GM19328 (cell line): ENCODE data around the gene ASPM.
"Not testable (repeated sequence)": the region's sequence is repeated elsewhere in the genome, so short reads cannot be mapped to it uniquely, and the experiment has no call there.

Source experiments
- ATAC-seq: cut with Tn5 transposase; IDR thresholded peaks from one replicate; pipeline ENCODE4 v1.9.1; 2021; ENCODE audit warnings: mild to moderate bottlenecking, moderate library complexity; ENCODE audit not compliant: unreplicated experiment

The ASPM gene

DNA sequence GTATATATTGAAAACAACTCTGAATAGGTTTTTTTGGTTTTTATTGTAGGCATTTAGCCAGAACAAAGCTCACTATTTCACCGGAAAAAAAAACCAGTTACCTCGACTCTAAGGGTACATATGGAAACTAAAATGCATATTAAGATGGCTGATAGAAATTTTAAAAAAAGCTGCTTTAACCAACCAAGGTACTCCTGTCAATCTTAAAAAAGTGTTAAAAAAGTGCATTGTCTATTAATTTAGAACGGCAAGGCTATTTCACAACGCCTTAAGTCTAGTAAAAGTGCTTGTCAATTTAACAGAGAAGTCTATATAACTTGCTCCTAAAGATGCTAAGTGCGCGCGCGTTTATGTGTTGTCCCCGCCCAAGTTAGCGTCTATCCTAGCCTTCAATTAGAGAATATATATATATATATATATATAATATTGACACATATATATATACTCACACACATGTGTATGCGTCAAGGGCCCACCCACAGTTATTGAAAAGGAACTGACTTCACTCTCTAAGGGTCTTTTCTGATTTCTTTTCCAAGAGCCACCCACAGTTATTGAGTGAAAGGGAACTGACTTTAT is 934 bp downstream of the ASPM start:
- no peak for ATAC-seq

DNA sequence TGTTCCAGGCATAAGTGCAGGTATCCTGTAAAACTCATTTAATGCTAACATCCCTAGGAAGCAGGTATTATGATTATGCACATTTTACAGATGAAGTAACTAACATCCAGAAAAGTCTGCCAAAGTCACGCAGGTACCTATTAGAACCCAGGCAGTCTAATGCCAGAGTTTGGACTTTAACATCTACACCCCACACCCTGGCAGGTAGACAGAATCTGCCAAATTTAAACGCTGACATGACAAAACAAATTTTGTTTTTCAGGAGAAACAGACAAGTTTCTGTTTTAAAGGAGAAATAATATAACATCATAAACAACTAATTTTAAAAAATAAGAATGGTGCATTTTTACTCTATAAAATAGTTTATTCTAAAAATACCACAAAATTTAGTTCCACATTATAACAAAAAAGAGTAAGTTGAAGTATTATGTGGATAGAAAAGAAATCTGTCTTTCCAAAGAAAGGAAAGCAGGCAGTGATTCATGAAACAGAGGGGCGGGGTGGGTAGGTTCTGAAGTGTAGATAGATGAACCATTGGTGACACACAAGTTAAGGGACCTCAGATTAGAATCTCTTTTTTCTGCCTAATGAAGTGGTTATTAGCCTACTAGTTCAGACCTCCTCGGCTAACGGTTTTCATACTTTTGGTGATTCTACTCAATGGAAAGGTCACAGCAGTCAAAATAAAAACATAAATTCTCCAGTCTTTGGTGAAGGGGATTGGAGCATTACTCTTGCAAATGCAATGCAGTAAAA is 1.7 kb downstream of the ASPM start:
- ATAC-seq = no peak

DNA sequence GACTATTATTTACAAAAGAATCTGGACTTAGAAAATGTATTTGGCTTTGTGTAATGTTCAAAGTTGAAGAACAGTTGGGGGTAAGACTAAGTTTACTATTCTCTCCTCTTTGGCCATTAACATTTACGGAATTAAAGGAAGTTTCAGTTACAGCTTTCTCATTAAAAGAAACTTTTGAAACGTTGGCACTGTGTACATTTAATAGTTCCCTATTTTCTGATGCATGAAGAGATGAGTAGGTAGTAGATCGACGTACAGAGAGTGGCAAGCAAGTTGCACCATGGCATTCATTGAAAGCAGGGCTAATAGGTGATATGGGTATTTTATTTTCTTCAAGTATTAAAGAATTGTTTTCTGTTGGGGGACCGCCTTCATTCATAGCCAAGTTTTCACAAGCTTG is 3.2 kb downstream of the ASPM start:
- no peak for ATAC-seq

DNA sequence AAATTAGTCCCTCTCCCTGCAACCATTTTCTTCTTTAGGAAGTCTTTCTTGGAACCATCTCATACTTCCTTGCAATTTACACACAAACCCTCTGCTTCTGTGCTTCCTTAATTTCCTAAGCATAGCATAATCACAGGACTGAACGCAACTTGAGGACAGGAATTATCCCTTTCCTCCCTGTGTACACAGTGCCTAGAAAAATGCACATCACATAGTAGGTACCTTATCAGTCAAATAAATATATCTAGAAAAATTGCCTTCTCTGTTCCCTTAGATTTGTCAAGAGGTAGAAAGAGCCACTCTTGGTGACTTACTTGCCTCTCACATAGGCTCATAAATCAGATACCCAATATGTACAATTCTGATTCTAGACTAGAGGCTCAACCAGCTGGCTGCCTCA is 4.9 kb downstream of the ASPM start:
- ATAC-seq = no peak

DNA sequence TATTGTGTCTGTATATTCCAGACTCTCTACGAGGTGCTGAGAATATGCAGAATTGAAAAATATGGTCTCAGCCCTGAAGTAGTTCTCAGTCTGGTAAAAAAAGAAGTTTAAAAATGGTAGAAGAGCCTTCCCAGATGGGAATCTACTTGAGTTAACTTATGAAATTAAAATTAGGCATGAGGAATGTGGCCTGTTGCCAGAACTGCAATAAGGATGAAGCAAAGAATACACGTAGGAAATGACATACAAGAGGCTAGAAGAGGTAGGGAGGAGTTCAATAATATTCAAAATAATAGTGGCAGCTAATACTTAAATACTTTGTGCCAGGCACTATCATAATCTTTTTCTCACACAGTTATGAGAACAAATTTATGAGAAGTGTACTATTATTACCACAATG is 6.3 kb downstream of the ASPM start:
- no peak for ATAC-seq

DNA sequence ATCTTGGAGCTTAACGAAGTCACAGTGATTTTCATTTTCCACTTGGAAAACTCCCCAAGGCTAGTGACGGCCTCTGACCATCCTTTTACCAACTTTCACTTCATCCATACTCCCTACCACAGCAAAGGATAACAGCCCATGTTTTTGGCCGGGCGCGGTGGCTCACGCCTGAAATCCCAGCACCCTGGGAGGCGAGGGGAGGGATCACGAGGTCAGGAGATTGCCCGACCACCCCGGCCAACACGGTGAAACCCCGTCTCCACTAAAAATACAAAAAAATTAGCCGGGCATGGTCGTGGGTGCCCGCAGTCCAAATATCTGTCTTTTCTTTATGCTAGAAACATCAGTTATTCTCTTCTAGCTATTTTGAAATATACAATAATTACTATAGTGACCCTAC is 7.3 kb downstream of the ASPM start:
- no peak for ATAC-seq

DNA sequence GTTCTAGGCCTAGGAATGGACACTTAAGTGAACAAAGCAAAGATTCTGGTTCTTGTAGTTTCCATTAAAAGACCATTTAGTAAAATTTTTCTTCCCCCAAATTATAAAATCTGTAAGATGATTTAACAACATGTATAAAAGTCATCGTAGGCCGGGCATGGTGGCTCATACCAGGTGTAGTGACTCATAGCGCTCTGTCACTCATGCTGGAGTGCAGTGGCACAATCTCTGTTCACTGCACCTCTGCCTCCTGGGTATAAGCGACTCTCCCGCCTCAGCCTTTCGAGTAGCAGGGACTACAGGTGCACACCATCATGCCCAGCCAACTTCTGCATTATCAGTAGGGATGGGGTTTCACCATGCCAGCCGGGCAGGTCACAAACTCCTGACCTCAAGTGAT is 9.1 kb downstream of the ASPM start:
- ATAC-seq = no peak

DNA sequence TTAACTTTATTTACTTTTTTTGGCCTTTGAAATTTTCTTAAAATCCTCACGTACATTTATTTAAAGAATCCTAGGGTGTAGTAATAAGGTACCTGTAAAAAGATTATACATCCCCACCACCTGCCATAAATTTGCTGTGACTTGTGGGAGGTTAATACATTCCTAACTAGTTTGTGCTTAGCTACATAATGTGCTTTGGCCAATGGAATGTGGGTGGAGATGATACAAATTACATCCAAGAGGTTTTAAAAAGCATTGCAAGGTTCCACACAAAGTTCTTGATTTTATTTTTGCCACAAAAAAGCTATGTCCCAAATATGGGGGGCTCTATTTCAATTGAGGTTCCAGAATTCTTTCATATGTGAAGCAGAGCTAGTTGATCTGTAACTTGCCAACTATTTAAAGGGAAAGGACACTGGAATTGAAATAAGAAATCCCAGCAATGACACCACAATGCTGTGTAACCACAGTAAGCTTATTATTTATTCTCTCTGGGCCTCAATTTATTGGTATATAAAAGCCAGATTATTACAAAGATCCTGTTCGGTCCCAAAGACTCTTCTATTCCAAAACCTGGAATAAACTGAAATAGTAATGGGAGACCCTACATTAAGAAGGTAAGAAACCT is 15.7 kb downstream of the ASPM start:
- ATAC-seq = no peak

DNA sequence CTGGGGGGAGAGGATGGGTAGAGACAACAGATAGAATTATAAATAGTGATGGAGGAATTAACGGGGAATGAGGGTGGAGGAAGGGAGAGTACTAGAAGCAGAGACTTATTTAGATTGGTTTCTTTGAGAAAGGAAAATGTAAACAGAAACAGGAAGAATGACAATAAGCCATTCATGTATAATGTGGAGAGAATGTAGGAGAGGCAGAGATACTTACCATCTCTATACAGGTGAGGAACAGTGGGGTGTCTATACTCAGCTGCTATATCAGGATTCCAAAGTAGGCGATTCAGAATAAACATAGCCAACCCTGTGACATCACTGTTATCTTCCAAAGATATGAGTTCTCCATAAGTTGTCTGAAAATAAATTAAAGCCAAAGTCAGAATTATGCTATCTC is 16.8 kb downstream of the ASPM start:
- ATAC-seq = no peak

DNA sequence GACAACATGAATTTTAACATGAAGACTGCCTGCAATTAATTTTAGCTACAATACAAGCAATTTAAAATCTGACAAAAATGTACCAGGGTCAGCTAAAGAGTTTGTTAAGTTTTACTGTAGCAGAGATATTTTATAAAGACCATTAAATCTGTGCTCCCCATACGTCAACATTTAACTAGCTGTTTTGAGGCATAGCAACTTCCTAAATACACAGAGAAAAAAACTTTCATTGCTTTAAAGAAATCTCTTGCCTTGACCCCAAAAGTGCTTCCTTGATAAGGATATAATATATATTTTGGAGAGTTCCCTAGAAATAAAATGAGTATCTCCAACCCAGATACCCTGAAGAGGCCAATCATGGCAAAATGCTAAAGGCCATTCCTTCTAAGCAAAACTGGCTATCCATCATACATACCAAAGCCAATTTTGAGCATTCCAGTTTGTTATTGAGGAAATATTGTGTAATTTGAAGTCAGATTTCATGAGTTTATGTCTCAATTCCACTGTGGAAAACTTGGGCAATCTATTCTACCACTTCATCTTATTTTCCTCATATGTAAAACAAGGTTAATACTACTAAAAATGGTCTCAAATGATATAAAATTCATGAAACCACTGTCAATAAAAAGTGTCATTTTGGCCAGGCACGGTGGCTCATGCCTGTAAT is 19.1 kb downstream of the ASPM start:
- no peak for ATAC-seq

DNA sequence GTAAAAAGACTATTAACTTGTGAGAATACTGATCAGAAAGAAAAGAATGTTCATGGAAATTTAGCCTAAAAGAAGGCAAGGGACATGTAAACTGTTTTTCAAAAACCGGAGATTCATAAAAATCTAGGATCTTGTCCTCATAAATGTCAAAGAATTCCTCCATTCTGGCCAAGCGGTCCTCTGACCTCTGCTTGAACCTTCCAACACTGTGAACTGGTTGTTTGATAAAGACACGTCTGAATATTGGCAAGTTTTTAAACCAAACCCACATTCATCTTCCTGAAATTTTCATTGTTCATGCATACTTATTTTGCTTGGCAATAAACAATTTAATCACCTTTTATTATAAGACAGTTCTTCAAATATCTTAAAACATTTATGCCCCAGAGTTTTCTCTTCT is 19.8 kb downstream of the ASPM start:
- no peak for ATAC-seq

DNA sequence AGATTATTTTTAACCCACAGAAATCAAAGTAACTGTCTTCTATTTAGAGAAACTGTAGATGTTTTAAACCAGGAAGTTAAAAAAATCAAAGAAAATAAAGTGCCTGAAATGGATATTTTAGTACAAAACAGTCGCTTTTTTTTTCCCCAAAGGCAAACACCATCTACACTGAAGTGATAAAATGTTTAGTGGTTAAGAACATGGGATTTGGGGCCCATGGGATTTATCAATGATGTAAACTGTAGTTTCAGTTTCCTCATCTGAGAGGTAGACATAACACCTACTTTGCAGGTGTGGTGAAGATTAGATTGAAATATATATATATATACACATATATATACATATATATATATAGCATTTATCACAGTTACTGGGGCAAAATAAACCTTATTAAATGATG is 22.1 kb downstream of the ASPM start:
- ATAC-seq = no peak

DNA sequence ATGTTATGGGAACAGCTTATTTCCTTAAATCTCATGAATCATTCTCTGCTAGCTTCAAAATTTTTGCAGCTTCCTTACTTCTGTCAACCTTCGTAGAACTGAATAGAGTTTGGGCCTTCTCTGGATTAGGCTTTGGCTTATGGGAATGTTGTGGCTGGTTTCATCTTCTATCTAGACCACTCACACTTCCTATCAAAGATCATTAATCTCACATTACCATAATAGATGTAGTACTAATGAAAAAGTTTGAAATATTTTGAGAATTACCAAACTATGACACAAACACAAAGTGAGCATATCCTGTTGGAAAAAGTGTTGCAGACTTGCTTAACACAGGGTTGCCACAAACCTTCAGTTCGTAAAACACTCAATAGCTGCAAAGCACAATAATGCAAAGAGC is 30.3 kb downstream of the ASPM start:
- ATAC-seq = no peak

DNA sequence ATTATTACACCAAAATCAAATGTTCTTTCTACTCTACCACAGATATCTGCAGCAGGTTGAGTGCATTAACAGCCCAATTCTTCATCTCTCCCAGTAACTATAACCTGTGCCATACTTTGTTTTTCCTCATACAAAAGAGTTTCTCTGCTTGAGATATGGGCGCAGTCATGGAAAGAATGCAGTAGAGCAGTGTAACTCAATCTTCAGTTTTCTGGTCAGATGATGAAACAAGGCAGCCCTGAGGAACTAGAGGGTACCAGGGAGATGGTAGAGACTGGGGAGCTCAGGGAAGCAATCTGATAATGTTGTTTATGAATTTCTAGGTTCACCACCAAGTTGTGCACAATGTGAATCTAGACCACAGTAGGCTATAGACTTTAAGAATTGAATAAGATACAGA is 39.6 kb downstream of the ASPM start:
- ATAC-seq = no peak

DNA sequence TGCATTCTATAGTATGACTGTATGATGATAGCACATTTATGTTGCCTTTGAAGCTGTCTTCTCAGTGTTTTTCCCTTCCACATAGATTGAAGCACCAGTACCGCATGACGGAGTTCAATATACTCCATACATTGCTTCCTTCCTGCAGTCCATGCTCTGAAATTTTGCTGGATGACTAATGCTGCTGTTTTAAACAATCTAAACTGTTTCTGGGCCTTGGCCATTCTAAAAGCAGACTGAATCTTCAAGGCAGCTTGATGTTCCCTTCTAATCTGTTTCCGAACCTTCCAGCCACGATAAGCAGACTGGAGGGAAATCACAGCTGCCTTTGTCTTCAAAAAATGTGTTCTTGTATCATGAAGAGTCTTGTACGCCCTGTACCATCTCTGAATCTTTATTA is 43.2 kb downstream of the ASPM start:
- ATAC-seq = no peak

DNA sequence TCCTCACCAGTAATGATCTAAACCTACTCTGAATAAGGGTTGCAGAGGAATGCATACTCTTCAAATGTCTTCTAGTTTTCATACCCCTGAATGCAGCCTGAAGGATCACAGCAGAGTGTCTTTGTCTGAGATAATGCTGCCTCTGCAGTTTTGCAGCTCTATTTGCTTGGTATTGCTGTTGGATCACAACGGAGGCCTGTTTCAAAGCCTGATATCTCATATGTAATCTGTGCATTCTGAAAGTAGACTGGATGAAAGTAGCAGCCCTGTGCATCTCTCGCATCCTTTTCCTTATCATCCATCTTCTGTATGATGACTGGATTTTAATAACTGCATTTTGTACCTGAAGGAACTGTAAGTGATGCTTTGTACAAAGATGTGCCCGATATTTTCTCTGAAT is 44.5 kb downstream of the ASPM start:
- no peak for ATAC-seq

DNA sequence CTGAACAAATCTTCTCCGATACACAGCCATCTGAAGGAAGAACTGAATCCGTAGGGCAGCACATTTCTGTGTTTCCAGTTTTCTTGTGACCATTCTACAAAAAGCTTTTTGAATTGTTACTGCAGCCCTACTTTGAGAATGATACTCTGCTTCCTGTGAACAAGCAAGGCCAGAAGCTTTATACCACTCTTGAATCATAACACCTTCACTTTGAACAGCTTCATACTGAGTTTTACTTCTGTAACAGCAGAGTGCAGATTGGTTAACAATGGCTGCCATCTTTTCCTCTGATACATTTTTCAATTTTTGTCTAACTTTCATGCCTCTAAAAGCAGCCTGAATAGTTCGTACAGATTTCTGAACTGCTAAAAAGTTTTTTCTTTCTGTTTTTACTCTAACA is 45.8 kb downstream of the ASPM start:
- ATAC-seq = no peak

DNA sequence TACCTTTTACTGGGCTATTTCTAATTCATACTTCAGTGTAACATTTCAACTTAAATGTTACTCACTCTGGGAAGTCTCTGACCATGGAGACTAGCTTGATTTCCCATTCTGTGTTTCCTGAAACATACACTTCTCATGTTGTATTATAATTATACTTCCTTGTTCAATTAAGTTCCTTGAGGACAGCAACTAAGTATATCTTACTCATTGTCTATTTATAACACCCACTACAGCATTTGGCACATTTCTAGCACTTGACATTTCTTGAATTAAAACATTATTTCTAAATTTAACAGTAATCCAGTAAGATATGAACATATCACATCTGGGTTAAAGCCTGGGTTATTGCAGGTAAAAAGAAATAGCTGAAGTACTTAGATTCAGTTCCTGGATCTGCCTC is 47.0 kb downstream of the ASPM start:
- ATAC-seq = no peak

DNA sequence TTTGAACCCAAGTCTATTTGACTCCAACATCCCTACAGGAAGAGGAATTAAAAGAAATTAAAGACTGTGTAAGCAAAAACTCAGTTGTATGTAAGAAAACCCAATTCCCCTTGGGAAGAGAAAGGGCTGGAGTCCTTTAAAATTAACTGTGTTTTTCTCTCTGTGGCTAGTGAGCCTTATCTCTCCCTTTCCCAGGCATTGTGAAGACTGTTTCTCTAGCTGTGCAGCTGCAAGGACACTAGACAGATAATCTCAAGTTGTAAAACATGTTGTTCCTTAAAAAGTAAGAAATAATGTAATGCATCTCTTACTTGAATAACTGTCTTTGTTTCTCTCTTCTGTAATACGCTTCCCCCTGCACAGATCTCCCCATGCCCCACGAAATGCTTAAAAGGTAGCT is 49.5 kb downstream of the ASPM start:
- ATAC-seq = not testable (repeated sequence)

DNA sequence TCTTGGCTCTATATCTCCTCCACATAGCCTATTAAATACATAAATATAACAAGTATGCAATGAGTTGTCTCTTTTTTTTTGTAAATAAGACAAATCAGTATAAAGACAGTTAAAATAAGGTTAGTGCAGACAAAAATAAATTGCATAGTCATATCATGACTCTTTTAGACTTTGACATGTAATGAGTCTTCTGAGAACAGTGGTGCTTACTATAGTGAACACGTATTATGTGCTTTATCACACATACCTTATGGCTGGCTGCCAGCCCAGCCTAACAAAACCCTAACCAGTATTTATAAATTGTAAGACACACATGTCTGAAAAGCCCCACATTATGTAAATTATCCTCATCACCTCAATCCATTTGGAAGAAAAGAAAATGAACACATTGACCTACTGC is 50.3 kb downstream of the ASPM start:
- no peak for ATAC-seq

DNA sequence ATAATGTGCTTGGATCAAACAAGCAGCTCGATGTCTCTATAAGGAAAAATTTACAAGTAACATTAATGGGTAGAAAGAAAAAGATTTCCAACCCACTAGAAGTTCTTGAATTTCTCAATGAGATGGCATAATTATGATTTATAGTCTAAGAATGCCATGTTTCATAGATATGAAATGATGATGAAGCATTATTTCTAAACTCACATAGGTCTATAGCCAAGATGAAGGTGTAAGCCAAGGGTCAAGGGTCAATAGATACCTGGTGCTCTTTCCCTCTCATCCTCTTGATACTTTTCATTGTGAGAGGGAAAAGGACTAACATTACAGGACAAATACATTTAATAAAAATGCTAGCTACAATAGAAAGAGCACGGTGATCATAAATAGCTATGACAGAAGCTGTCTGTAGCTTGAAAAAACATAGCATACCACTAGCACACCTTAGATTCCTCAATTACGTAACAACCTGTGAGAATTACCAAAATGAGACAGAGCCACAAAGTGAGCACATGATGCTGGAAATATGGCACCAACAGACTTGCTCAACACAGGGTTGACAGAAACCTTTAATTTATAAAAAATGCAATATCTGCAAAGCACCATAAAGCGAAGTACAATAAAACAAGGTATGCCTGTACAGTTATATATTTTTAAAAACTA is 53.1 kb downstream of the ASPM start:
- ATAC-seq = no peak
